Thyroid gland (tissue), 4 donors: ENCODE results near the gene METTL21A.

Experiments used
- CTCF ChIP-seq, 6 experiments: fragments of 200-600 bp in 3 of 6; fragments of 450-650 bp in 3 of 6; sonication (generic) in 3 of 6; IDR thresholded peaks; one replicate each; pipeline ENCODE4 v1.5.1; 2016 to 2019; ENCODE audit warnings: antibody characterized with exemption in 6 of 6, mild to moderate bottlenecking in 2 of 6, inconsistent platforms in 1 of 6, moderate library complexity in 1 of 6
- POLR2A ChIP-seq, 2 donors: fragments of 450-650 bp; IDR thresholded peaks; one replicate each; pipeline ENCODE4 v1.6.1; 2017; ENCODE audit warnings: antibody characterized with exemption in 2 of 2, mild to moderate bottlenecking in 2 of 2, moderate library complexity in 1 of 2

- no peak for TF ChIP-seq CTCF (IDR thresholded peaks at IDR 0.05)
- no peak for TF ChIP-seq POLR2A (IDR thresholded peaks at IDR 0.05)
Observed at GRCh38 chr2:207614824-207615223, 10.4 kb downstream of the METTL21A start.
